ENCODE data around the gene OTOG.

Gene OTOG

GRCh38 chr11:17591293-17591692 lies 44.2 kb downstream of the OTOG start:
- no peak for DNase-seq

- no peak for DNase-seq
Observed at GRCh38 chr11:17593466-17594245, 46.6 kb downstream of the OTOG start.

- no peak for DNase-seq
Observed at GRCh38 chr11:17594686-17595192, 47.7 kb downstream of the OTOG start.

GRCh38 chr11:17595526-17596309 lies 48.7 kb downstream of the OTOG start:
- DNase-seq = no peak

GRCh38 chr11:17596310-17596669 lies 49.2 kb downstream of the OTOG start:
- DNase-seq = no peak

GRCh38 chr11:17596711-17597110 lies 49.7 kb downstream of the OTOG start:
- DNase-seq = no peak

GRCh38 chr11:17597770-17598169 lies 50.7 kb downstream of the OTOG start:
- DNase-seq = no peak

GRCh38 chr11:17598700-17599459 lies 51.8 kb downstream of the OTOG start:
- DNase-seq = peak; percentile 36

GRCh38 chr11:17599460-17599925 lies 52.4 kb downstream of the OTOG start:
- DNase-seq = no peak

- DNase-seq = no peak
Observed at GRCh38 chr11:17600316-17601255, 53.5 kb downstream of the OTOG start.

- no peak for DNase-seq
Observed at GRCh38 chr11:17601256-17601671, 54.2 kb downstream of the OTOG start.

- no peak for DNase-seq
Observed at GRCh38 chr11:17601676-17602075, 54.6 kb downstream of the OTOG start.

- no peak for DNase-seq
Observed at GRCh38 chr11:17602105-17603001, 55.3 kb downstream of the OTOG start.

- no peak for DNase-seq
Observed at GRCh38 chr11:17603056-17603825, 56.2 kb downstream of the OTOG start.

GRCh38 chr11:17604201-17604914 lies 57.3 kb downstream of the OTOG start:
- DNase-seq = no peak

- no peak for DNase-seq
Observed at GRCh38 chr11:17604915-17605233, 57.8 kb downstream of the OTOG start.

GRCh38 chr11:17605651-17606122 lies 58.6 kb downstream of the OTOG start:
- no peak for DNase-seq

GRCh38 chr11:17606233-17607082 lies 59.4 kb downstream of the OTOG start:
- DNase-seq = no peak

- no peak for DNase-seq
Observed at GRCh38 chr11:17607083-17607429, 60.0 kb downstream of the OTOG start.
